T-helper 17 cell (primary cell): ENCODE data around the gene BTBD16. TPM values are rescaled to one million over a fixed set of nuclear protein-coding genes. Genes with fewer than 3 reads are reported as not detected.

ENCODE experiments used
- ATAC-seq: fragments of 150-1000 bp; cut with Tn5 transposase; 2 replicates; pipeline ENCODE4 v1.10.0; 2021; ENCODE audit warnings: mild to moderate bottlenecking, moderate library complexity
- DNase-seq, 3 donors: peaks; one replicate each; pipeline versions ENCODE4 v3.0.0 to v3.0.0-alpha.2; 2020 to 2021
- H3K9me3 ChIP-seq: one replicate; pipeline ENCODE4 v1.7.0; 2013; ENCODE audit warnings: low read length, mild to moderate bottlenecking; ENCODE audit not compliant: control insufficient read depth, poor library complexity, severe bottlenecking
- H3K27ac Mint-ChIP-seq: one replicate; pipeline ENCODE4 v1.8.0; 2022; ENCODE audit warnings: mild to moderate bottlenecking, moderate library complexity, mixed read lengths
- H3K27me3 Mint-ChIP-seq: one replicate; pipeline ENCODE4 v1.8.0; 2022; ENCODE audit warnings: mixed read lengths
- H3K36me3 Mint-ChIP-seq: one replicate; pipeline ENCODE4 v1.8.0; 2022; ENCODE audit warnings: low read depth, mixed read lengths
- H3K4me1 Mint-ChIP-seq: one replicate; pipeline ENCODE4 v1.8.0; 2022; ENCODE audit warnings: mild to moderate bottlenecking, mixed read lengths
- H3K4me3 Mint-ChIP-seq: one replicate; pipeline ENCODE4 v1.8.0; 2022; ENCODE audit warnings: mild to moderate bottlenecking, moderate library complexity, mixed read lengths
- total RNA-seq, 4 donors: library from RNA in 2 of 4; stranded (reverse) in 2 of 4; gene quantifications; one replicate each; pipeline ENCODE4 v1.2.3 and lab custom pipeline; 2022 to 2026

BTBD16 gene
- total RNA-seq, 2 donors from 2014 or later: not detected

DNA sequence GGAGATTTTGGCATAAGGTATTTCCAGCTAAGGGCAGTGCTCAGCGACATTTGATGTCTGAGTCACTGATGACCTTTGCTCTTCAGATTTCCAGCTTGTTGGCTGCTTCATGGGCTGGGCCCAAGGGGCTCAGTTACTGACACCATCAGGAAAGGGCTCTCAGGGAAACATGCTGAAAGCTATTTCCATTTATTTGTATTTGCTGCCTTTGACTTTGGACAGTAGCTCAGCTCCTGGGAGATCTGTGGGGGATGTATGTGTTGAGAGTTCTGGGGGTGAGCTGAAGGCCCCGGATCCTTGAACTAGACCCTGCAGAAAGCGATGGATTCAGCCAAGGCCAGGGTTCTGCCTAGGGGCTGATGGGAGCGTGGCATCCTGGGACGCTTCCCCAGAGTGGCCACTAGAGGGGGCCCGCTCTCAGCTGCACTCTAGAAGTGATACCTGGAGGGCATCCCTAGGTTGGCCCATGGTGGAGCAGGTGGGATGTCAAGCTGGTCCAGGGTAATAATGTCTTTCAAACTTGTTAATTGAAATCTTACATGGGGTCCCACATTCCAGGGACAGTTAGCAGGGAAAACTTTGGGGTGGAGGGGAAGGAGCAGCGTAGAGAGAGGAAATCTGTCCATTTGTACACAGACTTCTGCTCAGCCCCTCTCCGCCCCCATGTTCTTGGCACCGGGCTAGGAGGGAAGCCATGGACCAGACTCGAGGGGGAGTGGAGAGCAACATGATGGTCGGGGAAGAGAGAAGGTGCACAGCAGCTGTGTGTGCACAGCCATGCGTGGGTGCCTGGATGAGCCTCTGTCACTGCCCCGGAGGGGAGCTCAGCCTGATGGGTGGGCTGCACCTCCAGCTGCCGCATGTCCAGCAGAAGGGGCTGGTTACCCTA lies 3.0 kb upstream of the BTBD16 start:
- no peaks in the 10 kb centered on the region for H3K9me3 ChIP-seq
- Mint-ChIP-seq H3K36me3 (no peaks in the 10 kb centered on the region), H3K4me3 (no peak overlapping the region), H3K27ac (no peak overlapping the region), H3K27me3 (peaks cover 55% of the 10 kb centered on the region), H3K4me1 (peaks cover 5% of the 10 kb centered on the region)
- ATAC-seq (peak; percentile 80), DNase-seq (peak; percentile 17 to 43 (median 33))

DNA sequence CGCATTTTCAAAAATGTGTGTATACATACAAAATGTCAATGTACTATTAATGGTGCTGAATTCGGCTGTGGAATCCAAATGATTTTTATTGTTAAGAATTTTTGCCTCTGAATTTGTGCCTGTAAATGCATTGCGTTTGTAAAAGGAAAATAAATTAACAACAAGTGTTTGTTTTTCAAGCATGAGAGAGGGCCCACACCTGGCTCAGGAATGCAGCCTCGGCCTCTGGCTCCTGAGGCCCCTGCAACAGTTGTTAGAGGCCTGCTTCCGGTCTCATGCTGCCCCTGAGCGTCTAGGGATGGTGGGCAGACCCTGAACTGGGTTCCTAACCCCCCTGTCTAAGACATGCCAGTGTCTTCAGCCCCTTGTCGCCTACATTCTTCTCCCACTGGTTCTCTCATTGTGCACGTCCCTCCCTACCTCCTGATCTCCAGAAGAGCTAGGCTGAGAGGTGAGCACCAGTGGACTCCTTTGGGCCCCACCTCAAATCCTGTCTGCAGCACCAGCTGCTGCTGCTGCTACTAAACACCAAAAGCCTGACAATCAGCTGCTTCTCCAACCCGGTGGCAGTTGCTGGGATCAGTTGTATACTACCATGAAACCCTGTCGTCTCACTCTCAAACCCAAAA lies 1.9 kb upstream of the BTBD16 start:
- no peaks in the 10 kb centered on the region for H3K9me3 ChIP-seq
- no peak for DNase-seq
- Mint-ChIP-seq H3K4me1 (peaks cover 5% of the 10 kb centered on the region), H3K27me3 (peaks cover 56% of the 10 kb centered on the region), H3K27ac (no peak overlapping the region), H3K36me3 (no peaks in the 10 kb centered on the region), H3K4me3 (no peak overlapping the region)
- no peak for ATAC-seq

DNA sequence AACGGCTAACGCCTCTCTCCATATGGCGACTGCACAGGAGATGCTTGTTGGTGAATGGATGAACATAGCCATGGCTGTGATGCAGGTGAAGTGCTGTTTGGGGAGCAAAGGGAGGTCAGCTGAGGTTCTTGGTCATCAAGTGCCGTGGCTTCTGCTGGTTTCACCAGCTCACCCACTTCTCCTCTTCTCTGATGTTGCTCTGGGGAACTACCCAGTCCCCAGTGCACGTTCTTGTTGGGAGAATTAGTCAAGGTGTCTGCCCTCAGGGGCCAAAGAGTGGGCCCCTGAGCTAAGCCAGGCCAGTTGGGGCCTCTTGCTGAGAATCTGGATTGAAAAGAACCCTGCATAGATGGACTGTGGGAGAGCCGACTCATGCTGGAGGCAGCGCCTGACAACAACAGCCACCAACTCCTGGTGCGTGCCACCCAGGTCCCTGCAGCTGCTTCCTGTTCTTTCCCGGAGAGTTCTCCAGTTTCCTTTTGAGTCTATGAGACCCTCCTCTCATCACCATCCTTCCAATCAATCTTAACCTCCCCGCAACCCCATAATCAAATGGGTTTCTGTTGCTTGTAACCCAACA lies 3.0 kb downstream of the BTBD16 start:
- Mint-ChIP-seq H3K36me3 (no peaks in the 10 kb centered on the region), H3K4me3 (no peak overlapping the region), H3K27me3 (peaks cover 50% of the 10 kb centered on the region), H3K27ac (no peak overlapping the region), H3K4me1 (no peaks in the 10 kb centered on the region)
- DNase-seq (no peak), ATAC-seq (no peak)
- H3K9me3 ChIP-seq: no peaks in the 10 kb centered on the region

- H3K4me3 Mint-ChIP-seq: no peak overlapping the region
- H3K9me3 ChIP-seq: no peaks in the 10 kb centered on the region
- H3K36me3 Mint-ChIP-seq: no peaks in the 10 kb centered on the region
- no peak overlapping the region for H3K27ac Mint-ChIP-seq
- ATAC-seq: no peak
- H3K27me3 Mint-ChIP-seq: peaks cover 56% of the 10 kb centered on the region
- peaks cover 5% of the 10 kb centered on the region for H3K4me1 Mint-ChIP-seq
- DNase-seq: no peak
These were observed 5.6 kb downstream of the BTBD16 start for GRCh38 chr10:122276611-122277208.

DNA sequence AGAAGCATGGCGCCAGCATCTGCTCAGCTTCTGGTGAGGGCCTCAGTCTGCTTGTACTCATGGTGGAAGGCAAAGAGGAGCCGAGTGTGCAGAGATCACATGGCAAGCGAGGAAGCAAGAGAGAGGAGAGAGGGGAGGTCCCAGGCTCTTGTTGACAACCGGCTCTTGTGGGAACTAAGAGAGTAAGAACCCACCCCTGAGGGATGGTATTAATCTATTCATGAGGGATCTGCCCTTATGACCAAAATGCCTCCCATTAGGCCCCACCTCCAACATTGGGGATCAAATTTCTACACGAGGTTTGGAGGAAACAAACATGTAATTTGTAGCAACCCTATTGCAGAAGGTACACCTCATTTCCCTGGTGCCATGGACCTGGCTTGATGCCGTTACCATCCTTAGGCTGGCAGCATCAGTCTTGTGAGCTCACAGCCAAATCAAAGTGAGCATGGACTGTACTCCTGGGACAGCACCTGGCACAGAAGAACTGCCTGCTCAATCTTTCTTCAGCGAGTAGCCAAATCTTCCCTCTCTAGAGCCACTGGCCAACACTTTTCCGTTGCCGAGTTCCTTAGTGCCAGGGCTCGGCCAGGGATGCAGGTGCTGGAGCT lies 6.5 kb downstream of the BTBD16 start:
- Mint-ChIP-seq H3K36me3 (peaks cover 2% of the 10 kb centered on the region), H3K27me3 (peaks cover 65% of the 10 kb centered on the region), H3K4me3 (no peak overlapping the region), H3K27ac (no peak overlapping the region), H3K4me1 (peaks cover 8% of the 10 kb centered on the region)
- no peak for ATAC-seq
- no peaks in the 10 kb centered on the region for H3K9me3 ChIP-seq
- no peak for DNase-seq

DNA sequence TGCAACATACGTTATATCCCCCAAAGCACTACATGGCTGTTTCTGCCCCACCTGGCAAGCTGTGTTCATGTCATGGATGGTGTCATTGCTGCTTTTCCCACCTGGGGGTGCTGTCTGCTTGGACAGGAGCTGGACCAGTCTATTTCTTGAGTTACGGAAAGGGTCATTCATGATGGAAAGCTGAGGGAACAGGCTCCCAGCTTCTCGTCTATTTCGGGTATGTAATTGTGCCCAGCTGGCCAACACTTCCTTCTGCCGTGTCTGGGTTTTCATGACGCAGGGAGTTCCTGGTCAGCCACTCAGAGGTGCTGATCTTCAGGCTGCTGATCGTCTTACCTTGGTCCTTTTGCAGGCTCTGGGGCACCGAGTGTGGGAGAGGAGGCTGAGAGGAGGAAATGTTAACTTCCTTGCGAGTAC lies 8.6 kb downstream of the BTBD16 start:
- ATAC-seq (no peak), DNase-seq (no peak)
- H3K4me1 Mint-ChIP-seq: peaks cover 11% of the 10 kb centered on the region
- peaks cover 73% of the 10 kb centered on the region for H3K27me3 Mint-ChIP-seq
- peaks cover 4% of the 10 kb centered on the region for H3K36me3 Mint-ChIP-seq
- no peak overlapping the region for H3K4me3 Mint-ChIP-seq
- H3K27ac Mint-ChIP-seq: no peak overlapping the region
- no peaks in the 10 kb centered on the region for H3K9me3 ChIP-seq

DNA sequence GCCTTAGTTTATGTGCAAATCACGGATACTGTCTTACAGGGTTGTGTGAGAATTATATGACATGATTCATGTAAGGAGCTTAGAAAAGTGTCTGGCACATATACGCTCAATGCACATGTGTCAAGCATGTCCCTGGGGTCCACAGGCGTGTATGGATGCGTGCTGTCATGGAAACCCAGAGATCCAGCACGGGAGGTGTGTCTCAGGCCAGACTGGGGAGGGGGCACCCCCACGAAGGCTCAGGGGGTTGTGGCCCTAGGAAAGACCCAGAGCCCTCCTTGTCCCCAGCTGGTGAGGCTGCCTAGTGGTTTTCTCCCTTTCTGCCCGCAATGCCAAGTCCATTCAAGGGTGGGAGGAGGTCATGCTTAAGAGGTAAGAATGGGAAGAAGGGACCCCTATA lies 9.1 kb downstream of the BTBD16 start:
- peaks cover 11% of the 10 kb centered on the region for H3K4me1 Mint-ChIP-seq

DNA sequence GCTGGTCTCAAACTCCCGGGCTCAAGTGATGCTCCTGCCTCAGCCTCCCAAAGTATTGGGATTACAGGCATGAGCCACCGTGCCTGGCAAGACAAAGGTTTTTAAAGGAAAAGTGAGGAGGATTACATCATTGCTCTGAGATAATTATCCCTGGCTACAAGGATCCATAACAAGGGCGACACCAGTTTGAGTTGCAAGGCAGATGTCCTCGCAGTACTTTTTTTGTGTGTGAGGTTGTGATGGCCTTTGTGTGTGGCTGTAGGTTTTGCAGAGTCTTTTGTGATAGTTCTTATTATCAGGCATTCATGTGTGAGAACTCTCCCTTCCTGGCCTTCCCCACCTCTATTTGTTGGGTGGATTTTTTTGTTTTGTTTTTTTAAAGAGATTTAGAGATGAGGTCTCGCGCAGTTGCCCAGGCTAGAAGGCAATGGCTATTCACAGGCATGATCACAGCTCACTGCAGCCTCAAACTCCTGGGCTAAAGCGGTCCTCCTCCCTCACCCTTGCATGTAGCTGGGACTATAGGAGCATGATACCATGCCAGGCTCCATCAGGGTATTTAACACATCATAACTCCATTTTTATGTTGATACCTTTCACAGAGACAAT lies 10.0 kb downstream of the BTBD16 start:
- peaks cover 72% of the 10 kb centered on the region for H3K27me3 Mint-ChIP-seq
- H3K4me1 Mint-ChIP-seq: peaks cover 11% of the 10 kb centered on the region

More for the DNA sequence above, 9.1 kb downstream of the BTBD16 start:
- ATAC-seq: no peak
- no peak overlapping the region for H3K4me3 Mint-ChIP-seq
- H3K9me3 ChIP-seq: no peaks in the 10 kb centered on the region
- H3K27ac Mint-ChIP-seq: no peak overlapping the region
- no peak for DNase-seq
- peaks cover 4% of the 10 kb centered on the region for H3K36me3 Mint-ChIP-seq
- H3K27me3 Mint-ChIP-seq: peaks cover 73% of the 10 kb centered on the region

DNA sequence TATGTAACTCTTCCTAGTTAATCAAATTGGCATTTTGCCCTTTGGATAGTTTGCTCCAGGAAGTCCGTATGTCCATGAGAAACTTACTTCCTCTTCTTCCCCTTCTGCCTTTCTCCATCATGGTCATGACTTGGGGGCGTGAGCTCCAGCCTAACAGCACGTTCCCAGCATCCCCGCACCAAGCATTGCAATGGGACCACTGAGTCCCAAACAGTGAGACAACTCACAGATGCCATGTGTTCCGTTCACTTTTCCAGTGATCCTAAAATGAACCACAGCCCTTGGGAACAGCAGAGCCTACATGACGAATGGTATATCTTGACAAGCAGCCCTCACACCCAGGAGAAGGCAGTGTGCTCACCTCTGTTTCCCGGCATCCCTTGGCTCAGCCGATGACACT lies 10.7 kb downstream of the BTBD16 start:
- ATAC-seq (no peak), DNase-seq (no peak)
- no peak overlapping the region for H3K27ac Mint-ChIP-seq
- H3K27me3 Mint-ChIP-seq: peaks cover 72% of the 10 kb centered on the region
- no peaks in the 10 kb centered on the region for H3K9me3 ChIP-seq
- H3K36me3 Mint-ChIP-seq: peaks cover 6% of the 10 kb centered on the region
- H3K4me1 Mint-ChIP-seq: peaks cover 13% of the 10 kb centered on the region
- H3K4me3 Mint-ChIP-seq: no peak overlapping the region

More for the DNA sequence above, 10.0 kb downstream of the BTBD16 start:
- Mint-ChIP-seq H3K36me3 (peaks cover 4% of the 10 kb centered on the region), H3K4me3 (no peak overlapping the region), H3K27ac (no peak overlapping the region)
- no peaks in the 10 kb centered on the region for H3K9me3 ChIP-seq
- no peak for ATAC-seq
- DNase-seq: no peak

DNA sequence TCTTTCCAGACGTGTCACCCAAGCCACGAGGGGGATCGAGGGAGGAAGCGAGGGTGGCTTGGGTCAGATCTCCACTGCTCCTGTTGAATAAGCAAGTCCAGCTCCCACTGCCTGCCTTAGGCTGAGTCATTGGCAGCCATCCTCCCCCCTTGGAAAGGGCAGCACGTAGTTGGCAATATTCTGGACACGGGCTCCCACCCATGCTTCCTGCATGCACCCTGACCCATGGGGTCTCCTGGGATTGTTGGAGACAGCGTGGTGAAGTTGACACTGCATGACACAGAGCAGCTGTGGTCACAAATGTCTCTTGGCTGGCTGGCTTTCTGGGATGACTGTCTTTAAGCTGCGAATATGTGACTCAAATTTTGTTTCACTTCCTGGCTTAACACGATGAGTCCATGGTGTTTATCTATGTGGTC lies 11.2 kb downstream of the BTBD16 start:
- peaks cover 6% of the 10 kb centered on the region for H3K36me3 Mint-ChIP-seq
- DNase-seq (no peak), ATAC-seq (no peak)
- peaks cover 13% of the 10 kb centered on the region for H3K4me1 Mint-ChIP-seq
- no peak overlapping the region for H3K27ac Mint-ChIP-seq
- H3K27me3 Mint-ChIP-seq: peaks cover 75% of the 10 kb centered on the region
- no peak overlapping the region for H3K4me3 Mint-ChIP-seq
- no peaks in the 10 kb centered on the region for H3K9me3 ChIP-seq

GRCh38 chr10:122282909-122283308 lies 11.8 kb downstream of the BTBD16 start:
- Mint-ChIP-seq H3K36me3 (peaks cover 6% of the 10 kb centered on the region), H3K4me1 (peaks cover 16% of the 10 kb centered on the region), H3K4me3 (no peak overlapping the region), H3K27me3 (peaks cover 79% of the 10 kb centered on the region), H3K27ac (no peak overlapping the region)
- DNase-seq: no peak
- no peaks in the 10 kb centered on the region for H3K9me3 ChIP-seq
- no peak for ATAC-seq

GRCh38 chr10:122285506-122286444 lies 14.7 kb downstream of the BTBD16 start:
- H3K9me3 ChIP-seq: no peaks in the 10 kb centered on the region
- H3K4me3 Mint-ChIP-seq: no peak overlapping the region
- no peak for DNase-seq
- H3K27me3 Mint-ChIP-seq: peaks cover 67% of the 10 kb centered on the region
- peaks cover 6% of the 10 kb centered on the region for H3K36me3 Mint-ChIP-seq
- no peak for ATAC-seq
- no peak overlapping the region for H3K27ac Mint-ChIP-seq
- H3K4me1 Mint-ChIP-seq: peaks cover 20% of the 10 kb centered on the region
